IMR-90 (cell line): ENCODE results near the gene C10orf62. TPM values are rescaled to one million over a fixed set of nuclear protein-coding genes. Genes with fewer than 3 reads are reported as not detected.

ENCODE experiments used
- ATAC-seq: fragments of 200-7000 bp; cut with Tn5 transposase; 2 replicates; pipeline ENCODE4 v1.9.1; 2020; ENCODE audit warnings: low read depth, mild to moderate bottlenecking, moderate library complexity
- BruUV-seq: library from RNA; stranded (reverse); fragments of 400-500 nt; replicated peaks from 2 replicates; lab custom pipeline; 2021; lab: Mats Ljungman, UMichigan
- CTCF ChIA-PET: fragments of 300-600 bp; formaldehyde crosslinking; extraction: SDS; loops from one replicate; lab custom pipeline; 2021; ENCODE audit warnings: antibody characterized with exemption; lab: Yijun Ruan, JAX
- POLR2A ChIA-PET: fragments of 300-600 bp; sonication (Branson Sonifier 250); formaldehyde crosslinking; loops from one replicate; lab custom pipeline; 2022; ENCODE audit warnings: antibody characterized with exemption; ENCODE audit not compliant: unreplicated experiment; lab: Charles Lee
- DNase-seq: peaks from one replicate; pipeline ENCODE4 v3.0.0; 2013
- H2AFZ ChIP-seq: replicated peaks from 2 replicates; pipeline ENCODE3; 2013; ENCODE audit warnings: low read length, mild to moderate bottlenecking; ENCODE audit not compliant: poor library complexity
- H2AK5ac ChIP-seq: 2 replicates; pipeline ENCODE4 v1.6.1; 2013; ENCODE audit warnings: low read depth, low read length, inconsistent platforms
- H2AK9ac ChIP-seq: replicated peaks from 2 replicates; pipeline ENCODE3; 2013; ENCODE audit warnings: mild to moderate bottlenecking, low read depth, low read length, moderate library complexity; ENCODE audit not compliant: poor library complexity
- H2BK120ac ChIP-seq: 2 replicates; pipeline ENCODE4 v1.6.1; 2013; ENCODE audit warnings: low read depth, low read length, inconsistent platforms
- H2BK15ac ChIP-seq: 3 replicates; pipeline ENCODE4 v1.6.1; 2013; ENCODE audit warnings: low read depth, low read length, inconsistent platforms
- H2BK20ac ChIP-seq: 2 replicates; pipeline ENCODE4 v1.6.1; 2013; ENCODE audit warnings: low read depth, mild to moderate bottlenecking, inconsistent platforms, low read length, moderate library complexity
- H2BK5ac ChIP-seq: 2 replicates; pipeline ENCODE4 v1.6.1; 2013; ENCODE audit warnings: mild to moderate bottlenecking, low read depth, low read length, inconsistent platforms; ENCODE audit not compliant: poor library complexity, severe bottlenecking
- H3K14ac ChIP-seq: replicated peaks from 2 replicates; pipeline ENCODE4 v1.6.1; 2013; ENCODE audit warnings: low read depth, low read length, inconsistent platforms
- H3K18ac ChIP-seq: 2 replicates; pipeline ENCODE4 v1.6.1; 2013; ENCODE audit warnings: low read depth, low read length, control low read depth
- H3K23ac ChIP-seq: 2 replicates; pipeline ENCODE4 v1.6.1; 2013; ENCODE audit warnings: low read depth, low read length, inconsistent platforms
- H3K27ac ChIP-seq: 2 replicates; pipeline ENCODE4 v1.5.1; 2013; ENCODE audit warnings: mild to moderate bottlenecking, control low read depth, low read length; ENCODE audit not compliant: insufficient read depth
- H3K27me3 ChIP-seq: 2 replicates; pipeline ENCODE4 v1.6.1; 2013; ENCODE audit warnings: low read length; ENCODE audit not compliant: control insufficient read depth, insufficient read depth
- H3K36me3 ChIP-seq: 2 replicates; pipeline ENCODE4 v1.6.1; 2013; ENCODE audit warnings: low read length, mixed read lengths; ENCODE audit not compliant: control insufficient read depth, insufficient read depth
- H3K4ac ChIP-seq: 2 replicates; pipeline ENCODE4 v1.6.1; 2013; ENCODE audit warnings: low read depth, low read length, inconsistent platforms
- H3K4me1 ChIP-seq: 2 replicates; pipeline ENCODE4 v1.6.1; 2013; ENCODE audit warnings: low read length, mixed read lengths; ENCODE audit not compliant: control insufficient read depth, insufficient read depth
- H3K4me2 ChIP-seq: 2 replicates; pipeline ENCODE4 v1.6.1; 2013; ENCODE audit warnings: low read depth, mild to moderate bottlenecking, control low read depth, low read length, moderate library complexity
- H3K4me3 ChIP-seq: 2 replicates; pipeline ENCODE4 v1.5.1; 2013; ENCODE audit warnings: low read depth, mild to moderate bottlenecking, control low read depth, low read length, moderate library complexity; ENCODE audit not compliant: insufficient read depth
- H3K56ac ChIP-seq: 2 replicates; pipeline ENCODE4 v1.6.1; 2013; ENCODE audit warnings: low read length, inconsistent platforms; ENCODE audit not compliant: insufficient read depth; ENCODE audit errors: extremely low read depth
- H3K79me1 ChIP-seq, 2 experiments: 2 replicates each; pipeline ENCODE4 v1.6.1; 2013; ENCODE audit warnings: low read length in 2 of 2, inconsistent platforms in 1 of 2, low read depth in 1 of 2
- H3K9ac ChIP-seq: 2 replicates; pipeline ENCODE4 v1.6.1; 2013; ENCODE audit warnings: low read depth, low read length, control low read depth
- H3K9me1 ChIP-seq: 2 replicates; pipeline ENCODE4 v1.6.1; 2013; ENCODE audit warnings: low read length, inconsistent platforms; ENCODE audit not compliant: insufficient read depth
- H3K9me3 ChIP-seq: 2 replicates; pipeline ENCODE4 v1.6.1; 2013; ENCODE audit warnings: low read length; ENCODE audit not compliant: control insufficient read depth, insufficient read depth
- H4K20me1 ChIP-seq: 2 replicates; pipeline ENCODE4 v1.6.1; 2013; ENCODE audit warnings: low read length, inconsistent platforms; ENCODE audit not compliant: insufficient read depth
- H4K5ac ChIP-seq: 2 replicates; pipeline ENCODE4 v1.6.1; 2013; ENCODE audit warnings: mild to moderate bottlenecking, low read depth, low read length, control low read depth
- H4K8ac ChIP-seq, 2 experiments: 2 replicates each; pipeline ENCODE4 v1.6.1; 2013; ENCODE audit warnings: low read depth in 2 of 2, low read length in 2 of 2, control low read depth in 1 of 2, inconsistent platforms in 1 of 2
- H4K91ac ChIP-seq: 2 replicates; pipeline ENCODE4 v1.6.1; 2013; ENCODE audit warnings: low read depth, low read length, inconsistent platforms; ENCODE audit not compliant: insufficient read depth
- BHLHE40 ChIP-seq: fragments of 150-350 bp; IDR thresholded peaks from 2 replicates; pipeline ENCODE4 v1.6.1; 2016; ENCODE audit warnings: mild to moderate bottlenecking, low read depth, low read length
- CEBPB ChIP-seq: IDR thresholded peaks from 2 replicates; pipeline ENCODE4 v1.6.1; 2012; ENCODE audit warnings: low read depth, low read length, improper control_type of control experiment
- CHD1 ChIP-seq: IDR thresholded peaks from 2 replicates; pipeline ENCODE4 v1.6.1; 2012; ENCODE audit warnings: low read depth, low read length, improper control_type of control experiment
- CTCF ChIP-seq: conservative IDR thresholded peaks from 2 replicates; pipeline ENCODE4 v1.5.1; 2012; ENCODE audit warnings: mild to moderate bottlenecking, low read depth, low read length, improper control_type of control experiment
- ELK1 ChIP-seq: fragments of 150-350 bp; IDR thresholded peaks from 2 replicates; pipeline ENCODE4 v1.6.1; 2016; ENCODE audit warnings: low read depth, mild to moderate bottlenecking, low read length, moderate library complexity, borderline replicate concordance
- FOS ChIP-seq: fragments of 150-350 bp; IDR thresholded peaks from 2 replicates; pipeline ENCODE4 v1.6.1; 2016; ENCODE audit warnings: low read depth, low read length
- MAFK ChIP-seq: IDR thresholded peaks from 2 replicates; pipeline ENCODE4 v1.6.1; 2012; ENCODE audit warnings: low read depth, low read length, improper control_type of control experiment
- MAZ ChIP-seq: IDR thresholded peaks from 2 replicates; pipeline ENCODE4 v1.6.1; 2012; ENCODE audit warnings: low read depth, mild to moderate bottlenecking, low read length, improper control_type of control experiment, moderate library complexity, borderline replicate concordance
- NFE2L2 ChIP-seq: fragments of 150-350 bp; IDR thresholded peaks from 2 replicates; pipeline ENCODE4 v1.6.1; 2016; ENCODE audit warnings: low read depth, mild to moderate bottlenecking, low read length
- POLR2A ChIP-seq: IDR thresholded peaks from 2 replicates; pipeline ENCODE4 v1.6.1; 2012; ENCODE audit warnings: mild to moderate bottlenecking, low read depth, low read length
- RAD21 ChIP-seq: IDR thresholded peaks from 2 replicates; pipeline ENCODE4 v1.6.1; 2012; ENCODE audit warnings: low read length, improper control_type of control experiment
- RCOR1 ChIP-seq: IDR thresholded peaks from 2 replicates; pipeline ENCODE4 v1.6.1; 2012; ENCODE audit warnings: mild to moderate bottlenecking, low read length, improper control_type of control experiment; ENCODE audit not compliant: insufficient replicate concordance
- RFX5 ChIP-seq: IDR thresholded peaks from 2 replicates; pipeline ENCODE4 v1.8.0; 2012; ENCODE audit warnings: low read depth, mild to moderate bottlenecking, low read length, moderate library complexity
- SMC3 ChIP-seq: fragments of 150-350 bp; IDR thresholded peaks from 2 replicates; pipeline ENCODE4 v1.6.1; 2016; ENCODE audit warnings: low read depth, mild to moderate bottlenecking, antibody characterized with exemption, low read length, moderate library complexity
- WGBS, 2 experiments: methylation state at CpG; one replicate each; pipeline versions ENCODE4 v1.1.5 to v1.1.7; 2013; ENCODE audit warnings: missing lambda C conversion rate in 2 of 2; ENCODE audit not compliant: insufficient read length in 1 of 2; ENCODE audit errors: extremely low coverage in 2 of 2; 5-methylcytosine and 5-hydroxymethylcytosine counted together
- dilution Hi-C: fragments of 300-500 bp; cut with HindIII; formaldehyde crosslinking; loops from one replicate; pipeline ENCODE4 v1.14.3; 2018; ENCODE audit warnings: low sequenced_read_pairs; ENCODE audit not compliant: unreplicated experiment
- in situ Hi-C: fragments of 300-500 bp; cut with MboI; formaldehyde crosslinking; loops from 3 replicates; pipeline ENCODE4 v1.14.3; 2019; ENCODE audit warnings: low sequenced_read_pairs, inconsistent platforms, mixed read lengths
- intact Hi-C: fragments of 100-400 bp; cut with micrococcal nuclease; formaldehyde crosslinking; loops from 2 replicates; pipeline ENCODE4 v1.10.0; 2022
- polyA plus RNA-seq, 3 experiments: library from polyadenylated mRNA; depleted of rRNA; stranded (reverse); fragments of >200 nt; gene quantifications; 2 replicates each; pipeline ENCODE4 v1.2.3, GENCODE V29; 2012; ENCODE audit warnings: low replicate concordance in 1 of 3
- total RNA-seq: library from RNA; depleted of rRNA; stranded (reverse); fragments of >200 nt; gene quantifications from 2 replicates; pipeline ENCODE4 v1.2.3, GENCODE V29; 2012

Gene C10orf62
- total and polyA plus RNA-seq, 2 of the 4 experiments (the other 2 are of a cell fraction): not detected

- no peak overlapping the region for H3K4me2 ChIP-seq
- H2BK15ac ChIP-seq: no peak overlapping the region
- intact Hi-C loops (no loop called here), dilution Hi-C loops (no loop called here), in situ Hi-C loops (no loop called here)
- H2BK120ac ChIP-seq: no peak overlapping the region
- peaks cover 13% of the 10 kb centered on the region for H3K4me1 ChIP-seq
- no peak overlapping the region for H4K8ac ChIP-seq
- no peak overlapping the region for H2AFZ ChIP-seq
- no peak for TF ChIP-seq CTCF
- no peak for TF ChIP-seq RAD21
- TF ChIP-seq CEBPB: no peak
- TF ChIP-seq SMC3: no peak
- no peak for TF ChIP-seq RCOR1
- TF ChIP-seq MAFK: no peak
- no peak for TF ChIP-seq CHD1
- TF ChIP-seq NFE2L2: no peak
- no peak for TF ChIP-seq POLR2A
- no peak for TF ChIP-seq FOS
- no peak for TF ChIP-seq RFX5
- TF ChIP-seq ELK1: no peak
- TF ChIP-seq MAZ: no peak
- no peak for TF ChIP-seq BHLHE40
- BruUV-seq: no TSS peak
- no peak overlapping the region for H3K14ac ChIP-seq
- no peak overlapping the region for H2AK5ac ChIP-seq
- peaks cover 9% of the 10 kb centered on the region; the same call in 1 of the 2 replicates for H3K9me1 ChIP-seq
- H3K9ac ChIP-seq: no peak overlapping the region
- no peak for DNase-seq
- no peak overlapping the region for H2BK5ac ChIP-seq
- H3K79me1 ChIP-seq: no peaks in the 10 kb centered on the region
- CTCF ChIA-PET: no interaction called here
- H4K5ac ChIP-seq: no peak overlapping the region
- no peak overlapping the region for H3K4me3 ChIP-seq
- no peak overlapping the region for H3K4ac ChIP-seq
- ATAC-seq: no peak
- H2AK9ac ChIP-seq: no peak overlapping the region
- no peak overlapping the region for H3K23ac ChIP-seq
- 90% methylated on average over 2 of the region's 6 CpGs; no CpG with 5 or more reads in 1 of the 2 experiments for WGBS, 2 experiments
- no peak overlapping the region for H2BK20ac ChIP-seq
- no peaks in the 10 kb centered on the region for H3K9me3 ChIP-seq
- no peaks in the 10 kb centered on the region for H3K36me3 ChIP-seq
- H4K91ac ChIP-seq: no peak overlapping the region
- no peak overlapping the region for H3K27ac ChIP-seq
- H4K20me1 ChIP-seq: peaks cover 3% of the 10 kb centered on the region; the same call in 1 of the 2 replicates
- H3K18ac ChIP-seq: no peak overlapping the region
- POLR2A ChIA-PET: no interaction called here
- H3K56ac ChIP-seq: no peak overlapping the region
- H3K27me3 ChIP-seq: no peaks in the 10 kb centered on the region
Observed at GRCh38 chr10:97599272-97599619, 9.7 kb downstream of the C10orf62 start.
